ENCODE results near the gene CHKA.

GRCh38 chr11:68066742-68067141 lies 54.4 kb downstream of the CHKA start:
- no peak for TF ChIP-seq CTCF (IDR thresholded peaks at IDR 0.05)
- TF ChIP-seq ELF1 (IDR thresholded peaks at IDR 0.05): no peak
- no peak for TF ChIP-seq FOXM1 (IDR thresholded peaks at IDR 0.05; ENCODE audit: low read depth)

All from SK-N-SH (cell line).